Measurements from ENCODE around the gene KRT20. TPM values are rescaled to one million over a fixed set of nuclear protein-coding genes. Genes with fewer than 3 reads are reported as not detected.
"Not testable (repeated sequence)": the region's sequence is repeated elsewhere in the genome, so short reads cannot be mapped to it uniquely, and the experiment has no call there.

Gene KRT20
- total and polyA plus RNA-seq, 4 donors = not detected

GRCh38 chr17:40859536-40859935, 25.5 kb downstream of the KRT20 start (continued):
- TF ChIP-seq REST (IDR thresholded peaks at IDR 0.05) (no peak), YY1 (IDR thresholded peaks at IDR 0.05) (no peak)

DNA sequence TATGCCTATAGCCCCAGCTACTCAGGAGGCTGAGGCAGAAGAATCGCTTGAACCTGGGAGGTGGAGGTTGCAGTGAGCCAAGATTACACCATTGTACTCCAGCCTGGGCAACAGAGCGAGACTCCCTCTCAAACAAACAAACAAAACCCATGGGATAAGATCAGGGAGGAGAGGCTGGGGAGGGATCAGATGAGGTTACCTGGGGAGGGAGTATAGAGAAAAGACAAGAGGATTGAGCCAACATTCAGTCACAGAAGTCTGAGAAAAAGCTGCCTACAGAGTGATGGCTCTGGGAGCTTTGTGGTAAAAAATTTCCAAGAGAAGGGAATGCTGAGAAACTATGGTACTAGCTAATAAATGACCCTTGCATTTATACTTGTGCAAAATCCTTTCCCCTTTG, 26.4 kb downstream of the KRT20 start:
- not testable (repeated sequence) for H3K9ac ChIP-seq (ENCODE audit: low read depth in 1 of 2, low read length in 2 of 2); H3K4me3 ChIP-seq (ENCODE audit: low read depth in 1 of 3, low read length in 3 of 3); H3K36me3 ChIP-seq (ENCODE audit: control insufficient read depth in 4 of 4, insufficient read depth in 3 of 4, low read depth in 1 of 4, low read length in 3 of 4); H3K9me3 ChIP-seq (ENCODE audit: control insufficient read depth in 4 of 4, low read length in 3 of 4); H3K27me3 ChIP-seq (ENCODE audit: control insufficient read depth in 4 of 4, insufficient read depth in 4 of 4, low read length in 3 of 4); H3K27ac ChIP-seq (ENCODE audit: low read depth in 1 of 2, low read length in 2 of 2); DNase-seq (ENCODE audit: low spot score); H3K4me1 ChIP-seq (ENCODE audit: control insufficient read depth in 4 of 4, insufficient read depth in 4 of 4, low read length in 3 of 4)
- 90% methylated on average over 2 of the region's 2 CpGs for WGBS

- Histone ChIP-seq H3K9ac (ENCODE audit: low read depth in 1 of 2, low read length in 2 of 2) (no peak overlapping the region), H3K4me1 (ENCODE audit: control insufficient read depth in 4 of 4, insufficient read depth in 4 of 4, low read length in 3 of 4) (no peaks in the 10 kb centered on the region), H3K27me3 (ENCODE audit: control insufficient read depth in 4 of 4, insufficient read depth in 4 of 4, low read length in 3 of 4) (peaks cover 0 to 1% (median 0%) of the 10 kb centered on the region in 4 donors), H3K27ac (ENCODE audit: low read depth in 1 of 2, low read length in 2 of 2) (no peak overlapping the region), H3K4me3 (ENCODE audit: low read depth in 1 of 3, low read length in 3 of 3) (no peak overlapping the region), H3K9me3 (ENCODE audit: control insufficient read depth in 4 of 4, low read length in 3 of 4) (no peaks in the 10 kb centered on the region), H3K36me3 (ENCODE audit: control insufficient read depth in 4 of 4, insufficient read depth in 3 of 4, low read depth in 1 of 4, low read length in 3 of 4) (no peaks in the 10 kb centered on the region)
- DNase-seq (ENCODE audit: low spot score) = no peak
- WGBS = 78% methylated on average over 5 of the region's 5 CpGs
- TF ChIP-seq CTCF (IDR thresholded peaks at IDR 0.05; ENCODE audit: low read depth, low read length, missing input control) = no peak
- TF ChIP-seq HNF4A (conservative IDR thresholded peaks at IDR 0.05) = no peak
- no peak for TF ChIP-seq FOXA2 (IDR thresholded peaks at IDR 0.05)
- TF ChIP-seq JUND (IDR thresholded peaks at IDR 0.05) = no peak
- TF ChIP-seq RXRA (IDR thresholded peaks at IDR 0.05) = no peak
- TF ChIP-seq EGR1 (IDR thresholded peaks at IDR 0.05; ENCODE audit: low read depth in 2 of 2) = no peak
- no peak for TF ChIP-seq HNF4G (IDR thresholded peaks at IDR 0.05)
- no peak for TF ChIP-seq REST (IDR thresholded peaks at IDR 0.05)
- no peak for TF ChIP-seq TAF1 (conservative IDR thresholded peaks at IDR 0.05)
- TF ChIP-seq NR2F2 (IDR thresholded peaks at IDR 0.05) = no peak
- TF ChIP-seq, protein P1, sequence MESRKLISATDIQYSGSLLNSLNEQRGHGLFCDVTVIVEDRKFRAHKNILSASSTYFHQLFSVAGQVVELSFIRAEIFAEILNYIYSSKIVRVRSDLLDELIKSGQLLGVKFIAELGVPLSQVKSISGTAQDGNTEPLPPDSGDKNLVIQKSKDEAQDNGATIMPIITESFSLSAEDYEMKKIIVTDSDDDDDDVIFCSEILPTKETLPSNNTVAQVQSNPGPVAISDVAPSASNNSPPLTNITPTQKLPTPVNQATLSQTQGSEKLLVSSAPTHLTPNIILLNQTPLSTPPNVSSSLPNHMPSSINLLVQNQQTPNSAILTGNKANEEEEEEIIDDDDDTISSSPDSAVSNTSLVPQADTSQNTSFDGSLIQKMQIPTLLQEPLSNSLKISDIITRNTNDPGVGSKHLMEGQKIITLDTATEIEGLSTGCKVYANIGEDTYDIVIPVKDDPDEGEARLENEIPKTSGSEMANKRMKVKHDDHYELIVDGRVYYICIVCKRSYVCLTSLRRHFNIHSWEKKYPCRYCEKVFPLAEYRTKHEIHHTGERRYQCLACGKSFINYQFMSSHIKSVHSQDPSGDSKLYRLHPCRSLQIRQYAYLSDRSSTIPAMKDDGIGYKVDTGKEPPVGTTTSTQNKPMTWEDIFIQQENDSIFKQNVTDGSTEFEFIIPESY (IDR thresholded peaks at IDR 0.05) = no peak
- TF ChIP-seq YY1 (IDR thresholded peaks at IDR 0.05) = no peak
- TF ChIP-seq RAD21 (IDR thresholded peaks at IDR 0.05) = no peak
Observed at GRCh38 chr17:40857535-40857934, 27.5 kb downstream of the KRT20 start.
